Measurements from ENCODE around the gene VEGFA.
"Not testable (repeated sequence)": the region's sequence is repeated elsewhere in the genome, so short reads cannot be mapped to it uniquely, and the experiment has no call there.

Gene VEGFA

DNA sequence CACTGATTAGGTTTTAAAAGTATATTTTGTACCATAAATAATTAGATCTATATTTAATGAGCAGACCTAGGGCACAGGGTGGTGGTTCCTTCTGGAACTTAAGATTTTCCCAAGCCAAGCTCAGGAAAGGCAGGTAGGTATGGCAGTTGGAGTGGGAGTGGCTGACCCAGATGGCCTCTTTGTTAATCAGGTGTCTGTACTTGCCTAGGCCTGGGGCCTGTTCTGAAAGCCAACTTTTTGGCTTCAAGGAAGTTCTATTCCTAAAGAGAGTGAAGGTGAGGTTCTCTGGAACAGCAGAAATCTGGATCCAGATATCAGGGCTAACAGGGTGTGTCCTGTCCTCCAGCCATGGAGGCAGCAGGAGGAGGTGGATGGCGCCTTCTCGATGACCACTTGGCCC, 44.9 kb downstream of the VEGFA start:
- H3K4ac ChIP-seq (ENCODE audit: low read length) = no peak overlapping the region
- H2BK120ac ChIP-seq (ENCODE audit: low read depth, low read length) = no peak overlapping the region
- peaks cover 0 to 45% (median 0%) of the 10 kb centered on the region in 3 experiments for H3K27me3 ChIP-seq (ENCODE audit: control insufficient read depth in 3 of 3, insufficient read depth in 3 of 3, low read depth in 1 of 3, low read length in 3 of 3)
- H2BK12ac ChIP-seq (ENCODE audit: low read length) = no peak overlapping the region
- H3K4me1 ChIP-seq (ENCODE audit: control insufficient read depth in 2 of 2, insufficient read depth in 1 of 2, low read depth in 1 of 2, low read length in 2 of 2) = peaks cover 0 to 7% of the 10 kb centered on the region in 2 donors
- H3K79me1 ChIP-seq (ENCODE audit: low read depth, low read length) = no peaks in the 10 kb centered on the region
- no peak overlapping the region for H2AK5ac ChIP-seq (ENCODE audit: low read depth, low read length)
- H4K91ac ChIP-seq (ENCODE audit: low read depth, low read length, poor library complexity) = no peak overlapping the region
- H3K14ac ChIP-seq (ENCODE audit: low read length) = no peak overlapping the region
- no peak overlapping the region for H3K4me2 ChIP-seq (ENCODE audit: insufficient read depth, low read length, poor library complexity, severe bottlenecking)
- no peaks in the 10 kb centered on the region for H3K36me3 ChIP-seq (replicated peaks in 1 of 2; ENCODE audit: control insufficient read depth in 2 of 2, insufficient read depth in 2 of 2, low read length in 2 of 2)
- H2BK15ac ChIP-seq (ENCODE audit: low read length) = no peak overlapping the region
- no peak overlapping the region for H3K4me3 ChIP-seq (ENCODE audit: low read length in 2 of 2)
- H3K23ac ChIP-seq (ENCODE audit: low read depth, low read length, poor library complexity) = no peak overlapping the region
- no peaks in the 10 kb centered on the region for H3K9me3 ChIP-seq (replicated peaks in 1 of 2; ENCODE audit: control insufficient read depth in 2 of 2, insufficient read depth in 1 of 2, low read depth in 1 of 2, low read length in 2 of 2)
- no peak overlapping the region for H4K8ac ChIP-seq (ENCODE audit: low read depth, low read length)
- H3K9ac ChIP-seq (ENCODE audit: low read depth, low read length, poor library complexity) = peak overlapping the region; percentile 16
- WGBS, 2 donors (ENCODE audit: extremely low coverage in 2 of 2, insufficient read length in 2 of 2, insufficient replicate concordance in 1 of 2) = no CpG with 5 or more reads among the region's 2 CpGs
- DNase-seq (ENCODE audit: low spot score) = no peak
- no peak overlapping the region for H2BK5ac ChIP-seq (ENCODE audit: low read length)
- H3K27ac ChIP-seq (replicated peaks; ENCODE audit: low read length) = no peak overlapping the region
- H2AFZ ChIP-seq (ENCODE audit: low read length) = no peak overlapping the region
- no peak overlapping the region for H3K18ac ChIP-seq (ENCODE audit: low read length)

DNA sequence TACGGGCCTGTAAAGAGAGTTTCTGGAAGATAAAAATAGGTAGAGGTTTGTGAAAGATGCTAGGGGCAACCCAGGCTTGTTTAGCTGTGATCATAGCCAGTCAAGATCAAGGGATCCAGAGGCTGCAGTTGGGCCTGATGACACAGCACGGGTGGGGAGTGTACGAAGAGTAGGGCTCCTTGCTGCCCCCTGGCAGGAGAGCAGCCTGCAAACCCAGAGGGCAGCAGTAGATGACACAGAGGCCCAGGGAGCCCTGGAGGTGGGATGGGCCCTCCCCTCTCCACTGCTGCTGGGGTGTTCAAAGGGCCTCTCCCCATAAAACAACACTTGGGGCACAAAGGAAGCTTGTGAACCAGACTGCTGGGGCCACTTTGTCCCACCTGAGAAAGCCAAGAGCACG, 47.2 kb downstream of the VEGFA start:
- Histone ChIP-seq H3K4me2 (ENCODE audit: insufficient read depth, low read length, poor library complexity, severe bottlenecking) (no peak overlapping the region), H2BK15ac (ENCODE audit: low read length) (peak overlapping the region; percentile 10), H3K18ac (ENCODE audit: low read length) (no peak overlapping the region), H3K9ac (ENCODE audit: low read depth, low read length, poor library complexity) (no peak overlapping the region), H3K14ac (ENCODE audit: low read length) (no peak overlapping the region), H3K9me3 (replicated peaks in 1 of 2; ENCODE audit: control insufficient read depth in 2 of 2, insufficient read depth in 1 of 2, low read depth in 1 of 2, low read length in 2 of 2) (no peaks in the 10 kb centered on the region), H3K27ac (replicated peaks; ENCODE audit: low read length) (no peak overlapping the region), H3K27me3 (ENCODE audit: control insufficient read depth in 3 of 3, insufficient read depth in 3 of 3, low read depth in 1 of 3, low read length in 3 of 3) (peaks cover 0 to 47% (median 0%) of the 10 kb centered on the region in 3 experiments), H3K36me3 (replicated peaks in 1 of 2; ENCODE audit: control insufficient read depth in 2 of 2, insufficient read depth in 2 of 2, low read length in 2 of 2) (no peaks in the 10 kb centered on the region), H4K8ac (ENCODE audit: low read depth, low read length) (no peak overlapping the region), H3K23ac (ENCODE audit: low read depth, low read length, poor library complexity) (no peak overlapping the region), H3K4ac (ENCODE audit: low read length) (no peak overlapping the region), H3K79me1 (ENCODE audit: low read depth, low read length) (no peaks in the 10 kb centered on the region), H3K4me1 (ENCODE audit: control insufficient read depth in 2 of 2, insufficient read depth in 1 of 2, low read depth in 1 of 2, low read length in 2 of 2) (peaks cover 0 to 5% of the 10 kb centered on the region in 2 donors), H3K4me3 (ENCODE audit: low read length in 2 of 2) (no peak overlapping the region), H2BK12ac (ENCODE audit: low read length) (no peak overlapping the region), H2BK5ac (ENCODE audit: low read length) (no peak overlapping the region), H2BK120ac (ENCODE audit: low read depth, low read length) (no peak overlapping the region), H4K91ac (ENCODE audit: low read depth, low read length, poor library complexity) (no peak overlapping the region), H2AK5ac (ENCODE audit: low read depth, low read length) (no peak overlapping the region), H2AFZ (ENCODE audit: low read length) (no peak overlapping the region)
- DNase-seq (ENCODE audit: low spot score) = no peak
- WGBS, 2 donors (ENCODE audit: extremely low coverage in 2 of 2, insufficient read length in 2 of 2, insufficient replicate concordance in 1 of 2) = no CpG with 5 or more reads among the region's 4 CpGs

DNA sequence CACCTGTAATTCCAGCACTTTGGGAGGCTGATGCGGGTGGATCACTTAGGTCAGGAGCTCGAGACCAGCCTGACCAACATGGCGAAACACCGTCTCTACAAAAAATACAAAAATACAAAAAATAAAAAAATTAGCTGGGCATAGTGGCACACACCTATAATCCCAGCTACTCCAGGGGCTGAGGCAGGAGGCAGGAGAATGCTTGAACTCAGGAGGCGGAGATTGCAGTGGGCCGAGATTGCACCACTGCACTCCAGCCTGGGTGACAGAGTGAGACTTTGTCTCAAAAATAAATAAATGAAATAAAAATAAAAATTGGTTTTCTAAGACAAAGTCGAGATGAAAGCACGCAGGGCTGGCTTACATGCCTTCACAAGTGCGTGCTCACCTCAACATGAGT, 49.0 kb downstream of the VEGFA start:
- H3K23ac ChIP-seq (ENCODE audit: low read depth, low read length, poor library complexity); H3K4me2 ChIP-seq (ENCODE audit: insufficient read depth, low read length, poor library complexity, severe bottlenecking): not testable (repeated sequence)
- no CpG with 5 or more reads among the region's 9 CpGs for WGBS, 2 donors (ENCODE audit: extremely low coverage in 2 of 2, insufficient read length in 2 of 2, insufficient replicate concordance in 1 of 2)

DNA sequence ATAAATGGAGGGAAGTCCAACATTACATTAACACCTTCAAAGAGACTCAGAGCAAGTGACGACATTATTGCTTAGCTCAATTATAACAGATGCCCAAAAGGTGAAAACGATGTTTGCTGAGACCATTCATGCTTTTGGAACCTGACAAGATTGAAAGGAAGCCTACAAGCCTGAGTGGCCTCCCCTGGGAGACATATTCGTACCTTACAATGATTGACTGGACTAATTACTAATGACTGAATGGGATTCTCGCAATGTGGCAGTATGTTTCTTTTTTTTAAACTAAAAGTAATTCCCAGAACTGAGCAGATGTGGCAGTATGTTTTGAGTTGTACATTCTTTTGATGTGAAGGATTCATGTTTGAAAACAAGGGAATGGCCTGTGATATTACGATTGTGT, 49.9 kb downstream of the VEGFA start:
- Histone ChIP-seq H2BK15ac (ENCODE audit: low read length) (no peak overlapping the region), H3K4me2 (ENCODE audit: insufficient read depth, low read length, poor library complexity, severe bottlenecking) (no peak overlapping the region), H3K4ac (ENCODE audit: low read length) (no peak overlapping the region), H3K79me1 (ENCODE audit: low read depth, low read length) (no peaks in the 10 kb centered on the region), H3K14ac (ENCODE audit: low read length) (no peak overlapping the region), H2BK120ac (ENCODE audit: low read depth, low read length) (no peak overlapping the region), H3K18ac (ENCODE audit: low read length) (no peak overlapping the region), H2AFZ (ENCODE audit: low read length) (no peak overlapping the region), H3K4me3 (ENCODE audit: low read length in 2 of 2) (no peak overlapping the region), H3K4me1 (ENCODE audit: control insufficient read depth in 2 of 2, insufficient read depth in 1 of 2, low read depth in 1 of 2, low read length in 2 of 2) (peaks cover 0 to 2% of the 10 kb centered on the region in 2 donors), H2BK12ac (ENCODE audit: low read length) (no peak overlapping the region), H3K36me3 (replicated peaks in 1 of 2; ENCODE audit: control insufficient read depth in 2 of 2, insufficient read depth in 2 of 2, low read length in 2 of 2) (no peaks in the 10 kb centered on the region), H3K9ac (ENCODE audit: low read depth, low read length, poor library complexity) (no peak overlapping the region), H3K9me3 (replicated peaks in 1 of 2; ENCODE audit: control insufficient read depth in 2 of 2, insufficient read depth in 1 of 2, low read depth in 1 of 2, low read length in 2 of 2) (no peaks in the 10 kb centered on the region), H4K91ac (ENCODE audit: low read depth, low read length, poor library complexity) (no peak overlapping the region), H3K23ac (ENCODE audit: low read depth, low read length, poor library complexity) (no peak overlapping the region), H4K8ac (ENCODE audit: low read depth, low read length) (no peak overlapping the region), H2BK5ac (ENCODE audit: low read length) (no peak overlapping the region), H3K27me3 (ENCODE audit: control insufficient read depth in 3 of 3, insufficient read depth in 3 of 3, low read depth in 1 of 3, low read length in 3 of 3) (peaks cover 0 to 58% (median 0%) of the 10 kb centered on the region in 3 experiments), H2AK5ac (ENCODE audit: low read depth, low read length) (no peak overlapping the region), H3K27ac (replicated peaks; ENCODE audit: low read length) (no peak overlapping the region)
- no CpG with 5 or more reads among the region's 5 CpGs for WGBS, 2 donors (ENCODE audit: extremely low coverage in 2 of 2, insufficient read length in 2 of 2, insufficient replicate concordance in 1 of 2)
- no peak for DNase-seq (ENCODE audit: low spot score)

More for the DNA sequence above, 49.0 kb downstream of the VEGFA start:
- H3K18ac ChIP-seq (ENCODE audit: low read length); H3K4ac ChIP-seq (ENCODE audit: low read length); H3K27ac ChIP-seq (replicated peaks; ENCODE audit: low read length); H2BK120ac ChIP-seq (ENCODE audit: low read depth, low read length); H3K36me3 ChIP-seq (replicated peaks in 1 of 2; ENCODE audit: control insufficient read depth in 2 of 2, insufficient read depth in 2 of 2, low read length in 2 of 2); DNase-seq (ENCODE audit: low spot score); H2AK5ac ChIP-seq (ENCODE audit: low read depth, low read length); H2AFZ ChIP-seq (ENCODE audit: low read length); H3K4me3 ChIP-seq (ENCODE audit: low read length in 2 of 2); H2BK12ac ChIP-seq (ENCODE audit: low read length); H4K8ac ChIP-seq (ENCODE audit: low read depth, low read length); H3K14ac ChIP-seq (ENCODE audit: low read length); H3K4me1 ChIP-seq (ENCODE audit: control insufficient read depth in 2 of 2, insufficient read depth in 1 of 2, low read depth in 1 of 2, low read length in 2 of 2); H4K91ac ChIP-seq (ENCODE audit: low read depth, low read length, poor library complexity); H3K9me3 ChIP-seq (replicated peaks in 1 of 2; ENCODE audit: control insufficient read depth in 2 of 2, insufficient read depth in 1 of 2, low read depth in 1 of 2, low read length in 2 of 2); H3K9ac ChIP-seq (ENCODE audit: low read depth, low read length, poor library complexity); H2BK15ac ChIP-seq (ENCODE audit: low read length); H3K79me1 ChIP-seq (ENCODE audit: low read depth, low read length); H2BK5ac ChIP-seq (ENCODE audit: low read length): not testable (repeated sequence)
- peaks cover 0 to 57% (median 0%) of the 10 kb centered on the region in 3 experiments for H3K27me3 ChIP-seq (ENCODE audit: control insufficient read depth in 3 of 3, insufficient read depth in 3 of 3, low read depth in 1 of 3, low read length in 3 of 3)
